ENCODE measurements around the gene SH2D4B.

SH2D4B gene

DNA sequence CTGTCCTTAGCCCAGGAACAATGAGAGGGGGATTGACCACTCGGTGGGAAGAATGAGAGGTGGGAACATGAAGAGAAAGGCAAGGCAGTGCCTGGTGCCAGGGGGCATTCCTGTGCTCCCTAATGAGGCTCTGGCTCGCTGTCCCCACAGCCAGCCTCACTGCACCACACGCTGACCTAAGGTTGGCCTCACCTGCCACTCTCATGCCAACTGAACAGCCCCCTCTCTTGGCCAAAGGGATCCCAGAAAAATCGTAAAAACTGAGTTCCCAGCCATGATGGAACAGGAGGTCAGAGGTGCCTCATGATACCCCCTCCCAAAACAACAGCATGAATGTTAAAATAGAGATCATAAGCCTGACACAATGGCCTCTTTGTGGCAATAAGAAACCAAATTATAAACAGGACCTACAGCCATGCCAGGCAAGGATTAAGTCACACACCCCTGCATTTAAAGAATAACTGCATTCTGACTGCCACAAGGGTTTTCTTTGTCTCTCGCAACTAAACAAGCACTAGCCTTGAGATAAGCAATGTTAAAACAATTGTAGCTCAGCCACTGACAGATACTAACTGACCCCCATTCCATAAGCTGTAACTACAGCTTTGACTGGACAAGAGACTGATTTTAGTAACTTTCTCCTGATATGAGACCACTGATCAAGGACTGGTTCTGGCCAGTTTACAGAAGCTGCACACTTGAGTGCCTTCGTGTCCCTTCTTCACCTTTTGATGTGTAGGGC, 149.2 kb downstream of the SH2D4B start:
- TF ChIP-seq, protein P1, sequence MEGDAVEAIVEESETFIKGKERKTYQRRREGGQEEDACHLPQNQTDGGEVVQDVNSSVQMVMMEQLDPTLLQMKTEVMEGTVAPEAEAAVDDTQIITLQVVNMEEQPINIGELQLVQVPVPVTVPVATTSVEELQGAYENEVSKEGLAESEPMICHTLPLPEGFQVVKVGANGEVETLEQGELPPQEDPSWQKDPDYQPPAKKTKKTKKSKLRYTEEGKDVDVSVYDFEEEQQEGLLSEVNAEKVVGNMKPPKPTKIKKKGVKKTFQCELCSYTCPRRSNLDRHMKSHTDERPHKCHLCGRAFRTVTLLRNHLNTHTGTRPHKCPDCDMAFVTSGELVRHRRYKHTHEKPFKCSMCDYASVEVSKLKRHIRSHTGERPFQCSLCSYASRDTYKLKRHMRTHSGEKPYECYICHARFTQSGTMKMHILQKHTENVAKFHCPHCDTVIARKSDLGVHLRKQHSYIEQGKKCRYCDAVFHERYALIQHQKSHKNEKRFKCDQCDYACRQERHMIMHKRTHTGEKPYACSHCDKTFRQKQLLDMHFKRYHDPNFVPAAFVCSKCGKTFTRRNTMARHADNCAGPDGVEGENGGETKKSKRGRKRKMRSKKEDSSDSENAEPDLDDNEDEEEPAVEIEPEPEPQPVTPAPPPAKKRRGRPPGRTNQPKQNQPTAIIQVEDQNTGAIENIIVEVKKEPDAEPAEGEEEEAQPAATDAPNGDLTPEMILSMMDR (IDR thresholded peaks at IDR 0.05; ENCODE audit: low read depth, low read length, missing control alignments), result no peak
- DNase-seq (ENCODE audit: low read depth), result no peak
- no peak overlapping the region for H3K4me3 ChIP-seq (ENCODE audit: low read depth, low read length)

DNA sequence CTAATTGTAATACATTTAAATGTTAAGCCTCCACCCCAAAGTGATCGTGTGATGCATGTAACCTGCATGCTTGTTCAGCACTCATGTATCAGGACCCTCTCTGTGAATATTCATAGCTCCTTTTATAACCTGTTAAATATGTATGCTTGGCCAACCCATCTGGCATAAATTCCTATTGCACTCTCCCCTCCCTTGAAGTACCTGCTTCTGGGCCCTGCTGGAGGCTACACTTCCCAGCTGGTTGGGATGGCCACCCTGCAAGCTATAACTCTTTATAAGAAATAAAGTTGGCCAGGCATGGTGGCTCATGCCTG, 149.7 kb downstream of the SH2D4B start:
- no peak for DNase-seq (ENCODE audit: low read depth)
- TF ChIP-seq, protein P1 (IDR thresholded peaks at IDR 0.05; ENCODE audit: low read depth, low read length, missing control alignments), result no peak
- no peak overlapping the region for H3K4me3 ChIP-seq (ENCODE audit: low read depth, low read length)

DNA sequence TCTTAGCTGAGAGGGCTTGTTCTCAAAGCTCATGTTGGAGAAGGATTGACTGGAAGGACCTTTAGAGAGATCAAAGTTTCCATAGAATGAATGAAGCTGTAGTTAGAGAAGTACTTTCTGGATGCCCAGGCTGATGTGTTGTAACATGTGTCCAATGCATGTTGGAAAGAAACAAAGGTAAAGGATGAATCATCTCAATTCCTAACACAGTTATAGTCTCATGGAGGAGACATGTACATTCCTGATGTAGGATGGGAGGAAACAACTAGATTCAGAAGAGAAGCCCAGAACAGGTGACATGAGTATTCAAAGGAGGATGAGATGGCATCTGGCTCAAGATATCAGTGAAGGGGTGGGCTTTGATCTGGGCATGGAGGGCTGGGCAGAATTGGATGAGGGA, 152.7 kb downstream of the SH2D4B start:
- no peak overlapping the region for H3K4me3 ChIP-seq (ENCODE audit: low read depth, low read length)
- DNase-seq (ENCODE audit: low read depth), result no peak
- TF ChIP-seq, protein P1 (IDR thresholded peaks at IDR 0.05; ENCODE audit: low read depth, low read length, missing control alignments), result no peak

DNA sequence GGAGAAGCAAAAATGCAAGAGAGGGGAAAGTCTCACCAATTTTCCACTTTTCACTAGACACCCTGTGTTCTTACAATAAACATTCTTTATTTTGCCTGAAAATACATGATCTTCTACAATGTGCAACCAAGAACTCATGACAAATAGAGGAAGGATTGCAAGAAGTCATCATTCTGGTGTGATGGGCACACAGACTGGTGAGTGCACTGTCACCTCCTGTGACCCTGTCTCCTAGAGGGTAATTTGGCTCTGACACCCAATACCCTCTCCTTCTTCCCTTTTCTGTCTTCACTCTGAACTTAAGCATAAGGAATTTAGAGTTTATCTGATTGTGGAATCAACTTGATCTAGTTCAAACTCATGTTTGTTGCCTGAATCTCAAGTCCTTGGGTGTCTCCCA, 153.7 kb downstream of the SH2D4B start:
- TF ChIP-seq, protein P1 (IDR thresholded peaks at IDR 0.05; ENCODE audit: low read depth, low read length, missing control alignments), result no peak
- DNase-seq (ENCODE audit: low read depth), result no peak
- no peak overlapping the region for H3K4me3 ChIP-seq (ENCODE audit: low read depth, low read length)

DNA sequence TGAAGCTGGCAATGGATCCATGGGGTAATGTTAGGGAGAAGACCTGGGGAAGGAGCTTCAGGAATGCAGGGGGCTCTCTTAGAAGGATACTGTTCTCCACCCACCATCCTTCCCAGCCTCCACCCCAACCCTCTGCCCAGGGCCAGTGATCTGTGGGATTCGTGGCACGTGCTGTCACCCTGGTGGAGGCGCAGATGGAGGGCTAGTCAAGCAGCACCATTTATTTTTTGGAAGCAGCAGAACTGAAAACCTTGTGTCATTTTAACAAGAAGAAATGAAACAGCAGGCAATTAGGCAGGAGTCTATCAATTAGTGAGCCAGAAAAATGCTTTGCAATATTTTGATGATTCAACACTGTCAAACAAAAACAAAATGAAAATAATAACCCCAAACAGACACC, 155.9 kb downstream of the SH2D4B start:
- H3K4me3 ChIP-seq (ENCODE audit: low read depth, low read length), result no peak overlapping the region
- no peak for DNase-seq (ENCODE audit: low read depth)
- TF ChIP-seq, protein P1 (IDR thresholded peaks at IDR 0.05; ENCODE audit: low read depth, low read length, missing control alignments), result no peak

DNA sequence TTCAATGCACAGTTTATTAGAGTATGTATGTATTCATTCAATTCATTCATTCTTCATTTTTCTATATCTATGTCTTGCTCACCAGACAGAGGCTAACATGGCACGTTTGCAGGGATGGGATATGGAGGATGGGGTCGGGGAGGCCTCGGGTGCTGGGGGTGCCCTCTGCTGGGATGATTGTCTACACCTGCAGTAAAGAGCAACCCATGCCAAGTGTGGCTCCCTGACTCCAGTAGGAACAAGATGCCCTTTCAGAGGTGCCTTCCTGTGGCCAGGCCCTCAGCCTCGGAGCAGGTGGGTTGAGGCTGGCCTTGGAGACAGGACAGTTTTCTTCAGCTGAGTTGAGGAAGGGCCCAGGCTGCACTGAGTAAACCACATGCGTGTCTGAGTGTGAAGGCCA, 157.2 kb downstream of the SH2D4B start:
- no peak overlapping the region for H3K4me3 ChIP-seq (ENCODE audit: low read depth, low read length)
- DNase-seq (ENCODE audit: low read depth), result no peak
- TF ChIP-seq, protein P1 (IDR thresholded peaks at IDR 0.05; ENCODE audit: low read depth, low read length, missing control alignments), result no peak
